DOHH2 (cell line): ENCODE measurements around the gene DRICH1.

Experiments used
- H3F3A ChIP-seq: fragments of 200-600 bp; sonication (generic), shearing (Covaris generic); 2 replicates; pipeline ENCODE4 v1.6.0; 2016; ENCODE audit warnings: antibody characterized with exemption, mild to moderate bottlenecking; ENCODE audit not compliant: control insufficient read depth, insufficient read depth
- H3K27ac ChIP-seq: fragments of 200-600 bp; sonication (generic); 2 replicates; pipeline ENCODE4 v1.5.1; 2014; ENCODE audit warnings: low read depth, mild to moderate bottlenecking, low read length, moderate library complexity
- H3K27me3 ChIP-seq: fragments of 200-600 bp; sonication (generic); 2 replicates; pipeline ENCODE4 v1.6.1; 2014; ENCODE audit warnings: mild to moderate bottlenecking, low read length, mixed read lengths; ENCODE audit not compliant: control insufficient read depth
- H3K36me3 ChIP-seq: fragments of 200-600 bp; sonication (generic); 2 replicates; pipeline ENCODE4 v1.6.1; 2014; ENCODE audit warnings: mild to moderate bottlenecking, low read length, moderate library complexity, mixed read lengths; ENCODE audit not compliant: control insufficient read depth
- H3K4me1 ChIP-seq: fragments of 200-600 bp; sonication (generic); 2 replicates; pipeline ENCODE4 v1.6.1; 2014; ENCODE audit warnings: mild to moderate bottlenecking, low read length, mixed read lengths; ENCODE audit not compliant: control insufficient read depth
- H3K4me2 ChIP-seq: fragments of 200-600 bp; sonication (generic); 2 replicates; pipeline ENCODE4 v1.6.0; 2014; ENCODE audit warnings: mild to moderate bottlenecking, low read length, moderate library complexity
- H3K4me3 ChIP-seq: fragments of 200-600 bp; sonication (generic); 2 replicates; pipeline ENCODE4 v1.5.1; 2014; ENCODE audit warnings: mild to moderate bottlenecking, low read length, mixed read lengths
- H3K79me2 ChIP-seq: fragments of 200-600 bp; sonication (generic); 2 replicates; pipeline ENCODE4 v1.6.1; 2014; ENCODE audit warnings: mild to moderate bottlenecking, low read length, mixed read lengths; ENCODE audit not compliant: control insufficient read depth
- H3K9me2 ChIP-seq: fragments of 200-600 bp; sonication (generic); replicated peaks from 2 replicates; pipeline ENCODE4 v1.6.1; 2014; ENCODE audit warnings: mild to moderate bottlenecking, low read length, mixed read lengths; ENCODE audit not compliant: control insufficient read depth
- H3K9me3 ChIP-seq: fragments of 200-600 bp; sonication (generic); 2 replicates; pipeline ENCODE4 v1.6.1; 2014; ENCODE audit warnings: antibody characterized with exemption, low read length, mixed read lengths; ENCODE audit not compliant: control insufficient read depth, insufficient read depth
- H4K20me1 ChIP-seq: fragments of 200-600 bp; sonication (generic); 2 replicates; pipeline ENCODE4 v1.6.0; 2014; ENCODE audit warnings: low read depth, mild to moderate bottlenecking, antibody characterized with exemption, low read length, moderate library complexity; ENCODE audit not compliant: control insufficient read depth, insufficient read depth
- EZH2phosphoT487 ChIP-seq: fragments of 200-600 bp; sonication (generic); IDR thresholded peaks from 2 replicates; pipeline ENCODE4 v1.6.1; 2017; ENCODE audit warnings: borderline replicate concordance, mild to moderate bottlenecking, antibody characterized with exemption, low read length, moderate library complexity, mixed read lengths
- TF ChIP-seq, protein P1 (sequence below): fragments of 200-600 bp; sonication (generic); IDR thresholded peaks from one replicate; pipeline ENCODE4 v1.5.1; 2014; ENCODE audit warnings: antibody characterized with exemption, mild to moderate bottlenecking, low read depth, low read length; ENCODE audit not compliant: poor library complexity, severe bottlenecking

DRICH1 gene, protein sequence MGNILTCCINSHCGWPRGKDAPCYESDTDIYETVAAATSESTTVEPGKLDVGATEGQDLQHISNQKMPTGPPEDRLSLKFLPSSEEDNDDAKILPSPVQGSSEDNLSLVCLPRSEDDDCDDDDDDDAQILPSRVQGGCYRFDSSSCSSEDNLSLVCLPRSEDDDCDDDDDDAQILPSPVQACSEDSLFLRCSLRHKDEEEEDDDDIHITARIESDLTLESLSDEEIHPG

DNA sequence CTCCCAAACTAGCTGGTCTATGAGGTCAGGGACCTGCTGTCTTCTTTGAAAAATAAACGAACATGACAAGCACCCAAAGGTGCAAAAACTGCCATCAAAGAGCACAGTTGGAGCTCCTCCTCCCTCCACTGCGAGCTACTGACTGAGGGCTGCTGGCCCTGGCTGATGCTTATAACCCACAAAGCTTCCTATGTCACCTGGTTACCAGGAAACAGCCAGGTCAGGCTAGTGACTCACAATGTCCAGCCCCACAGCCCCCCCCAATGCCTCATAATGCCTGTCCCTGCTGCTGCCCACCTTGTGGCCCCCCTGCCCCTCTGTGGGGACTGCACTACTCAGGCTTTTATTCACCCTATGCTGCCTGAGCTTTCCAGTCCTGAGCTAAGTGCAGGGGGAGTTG is at the start of gene DRICH1:
DRICH1 (minus strand) TSS at position 144 of the 400 bp plus-strand sequence. CDS start 298 bp downstream, outside the sequence.
- H3K27ac ChIP-seq = no peak within 1 kb of the TSS
- H3K27me3 ChIP-seq = no peaks in the 10 kb centered on the region
- H3F3A ChIP-seq = no peaks in the 10 kb centered on the region
- no peak within 1 kb of the TSS for H3K4me2 ChIP-seq
- no peaks in the 10 kb centered on the region for H3K79me2 ChIP-seq
- no peaks in the 10 kb centered on the region for H3K9me3 ChIP-seq
- no peak within 1 kb of the TSS for H3K4me3 ChIP-seq
- no peaks in the 10 kb centered on the region for H3K36me3 ChIP-seq
- H4K20me1 ChIP-seq = no peaks in the 10 kb centered on the region
- H3K4me1 ChIP-seq = no peaks in the 10 kb centered on the region
- TF ChIP-seq EZH2phosphoT487 = no peak
- TF ChIP-seq, protein P1, sequence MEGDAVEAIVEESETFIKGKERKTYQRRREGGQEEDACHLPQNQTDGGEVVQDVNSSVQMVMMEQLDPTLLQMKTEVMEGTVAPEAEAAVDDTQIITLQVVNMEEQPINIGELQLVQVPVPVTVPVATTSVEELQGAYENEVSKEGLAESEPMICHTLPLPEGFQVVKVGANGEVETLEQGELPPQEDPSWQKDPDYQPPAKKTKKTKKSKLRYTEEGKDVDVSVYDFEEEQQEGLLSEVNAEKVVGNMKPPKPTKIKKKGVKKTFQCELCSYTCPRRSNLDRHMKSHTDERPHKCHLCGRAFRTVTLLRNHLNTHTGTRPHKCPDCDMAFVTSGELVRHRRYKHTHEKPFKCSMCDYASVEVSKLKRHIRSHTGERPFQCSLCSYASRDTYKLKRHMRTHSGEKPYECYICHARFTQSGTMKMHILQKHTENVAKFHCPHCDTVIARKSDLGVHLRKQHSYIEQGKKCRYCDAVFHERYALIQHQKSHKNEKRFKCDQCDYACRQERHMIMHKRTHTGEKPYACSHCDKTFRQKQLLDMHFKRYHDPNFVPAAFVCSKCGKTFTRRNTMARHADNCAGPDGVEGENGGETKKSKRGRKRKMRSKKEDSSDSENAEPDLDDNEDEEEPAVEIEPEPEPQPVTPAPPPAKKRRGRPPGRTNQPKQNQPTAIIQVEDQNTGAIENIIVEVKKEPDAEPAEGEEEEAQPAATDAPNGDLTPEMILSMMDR = no peak
- no peaks in the 10 kb centered on the region for H3K9me2 ChIP-seq

DNA sequence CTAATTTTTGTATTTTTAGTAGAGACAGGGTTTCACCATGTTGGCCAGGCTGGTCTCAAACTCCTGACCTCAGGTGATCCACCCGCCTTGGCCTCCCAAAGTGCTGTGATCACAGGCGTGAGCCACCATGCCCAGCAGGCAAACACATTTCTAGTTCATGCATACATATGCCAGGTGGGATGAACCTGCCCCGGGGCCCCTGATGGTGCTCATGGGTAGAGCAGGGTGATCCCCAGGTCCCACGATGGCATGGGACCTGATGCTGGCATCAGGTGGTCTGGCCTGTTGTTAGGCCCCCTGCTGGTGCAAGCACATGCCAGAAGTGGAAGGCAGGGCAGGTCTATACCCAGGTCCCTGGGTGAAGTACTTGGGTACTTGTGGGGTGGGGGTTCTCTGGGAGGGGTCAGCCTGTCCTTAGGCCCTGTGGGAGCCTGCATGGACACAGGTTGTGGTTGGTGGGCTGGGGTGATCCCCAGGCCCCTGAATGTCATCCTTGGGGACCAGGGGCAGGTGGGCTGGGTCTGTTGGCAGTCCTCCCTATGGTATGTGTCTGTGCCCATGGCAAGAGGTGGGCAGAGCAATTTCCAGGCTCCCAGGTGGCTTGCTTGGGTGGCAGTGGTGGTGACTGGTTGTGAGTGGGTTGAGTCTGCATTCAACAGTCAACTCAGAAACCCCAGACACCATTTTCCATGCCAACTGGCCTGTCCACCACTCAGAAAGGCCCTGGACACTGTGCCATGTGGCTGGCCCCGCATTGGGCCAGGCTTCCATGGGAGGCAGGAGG is 49.1 kb upstream of the DRICH1 start:
- Histone ChIP-seq H3K4me1 (no peaks in the 10 kb centered on the region), H3K4me3 (no peak overlapping the region), H3K9me2 (no peaks in the 10 kb centered on the region), H3K9me3 (no peaks in the 10 kb centered on the region), H3K27ac (no peak overlapping the region), H3K4me2 (no peak overlapping the region), H3F3A (no peaks in the 10 kb centered on the region), H3K27me3 (no peaks in the 10 kb centered on the region), H3K36me3 (peaks cover 5% of the 10 kb centered on the region), H3K79me2 (no peaks in the 10 kb centered on the region), H4K20me1 (no peaks in the 10 kb centered on the region)
- no peak for TF ChIP-seq EZH2phosphoT487
- TF ChIP-seq, protein P1 = no peak

DNA sequence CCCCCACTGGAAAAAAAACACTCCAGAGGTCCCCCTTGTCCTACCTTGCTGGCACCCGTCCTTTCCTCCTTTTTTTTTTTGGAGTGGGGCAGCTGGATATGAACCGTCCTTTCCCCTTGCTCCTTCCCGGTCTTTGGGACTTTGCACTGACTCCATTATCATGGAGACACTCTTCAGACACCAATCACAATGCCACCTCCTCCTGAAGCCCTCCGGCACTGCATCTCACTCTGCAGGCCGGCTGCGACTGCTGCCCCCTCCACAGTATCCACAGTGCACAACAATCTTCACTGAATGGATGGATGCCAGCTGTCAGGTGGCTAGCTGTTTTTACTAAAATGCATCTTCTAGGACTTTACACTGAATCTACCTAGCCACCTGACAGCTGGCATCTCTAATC is 46.0 kb upstream of the DRICH1 start:
- H3K4me1 ChIP-seq = no peaks in the 10 kb centered on the region
- TF ChIP-seq, protein P1 = no peak
- no peak for TF ChIP-seq EZH2phosphoT487
- no peaks in the 10 kb centered on the region for H3K9me3 ChIP-seq
- H3K36me3 ChIP-seq = peaks cover 5% of the 10 kb centered on the region
- no peak overlapping the region for H3K4me3 ChIP-seq
- no peaks in the 10 kb centered on the region for H3K79me2 ChIP-seq
- H3K27me3 ChIP-seq = no peaks in the 10 kb centered on the region
- H3K9me2 ChIP-seq = no peaks in the 10 kb centered on the region
- no peak overlapping the region for H3K4me2 ChIP-seq
- H4K20me1 ChIP-seq = no peaks in the 10 kb centered on the region
- no peak overlapping the region for H3K27ac ChIP-seq
- H3F3A ChIP-seq = no peaks in the 10 kb centered on the region
